ENCODE measurements around the gene NOXRED1.

- TF ChIP-seq CTCF (IDR thresholded peaks at IDR 0.05) (no peak), POLR2AphosphoS5 (IDR thresholded peaks at IDR 0.05; ENCODE audit: low read depth, low read length) (no peak)
Observed at GRCh38 chr14:77403768-77404167, 19.6 kb downstream of the NOXRED1 start.
